Hindlimb muscle (tissue), 1 donor: ENCODE measurements around the gene SEMA3D. TPM values are rescaled to one million over a fixed set of nuclear protein-coding genes. Genes with fewer than 3 reads are reported as not detected.

Experiments used
- DNase-seq: peaks from one replicate; pipeline ENCODE4 v3.0.0-alpha.2; 2013
- polyA plus RNA-seq: library from polyadenylated mRNA; unstranded; fragments of 120-200 nt; gene quantifications from one replicate; pipeline ENCODE4 v1.2.1, GENCODE V29; 2013; ENCODE audit not compliant: insufficient read length

Gene SEMA3D
- polyA plus RNA-seq, 1 donor = 12.3 TPM

DNA sequence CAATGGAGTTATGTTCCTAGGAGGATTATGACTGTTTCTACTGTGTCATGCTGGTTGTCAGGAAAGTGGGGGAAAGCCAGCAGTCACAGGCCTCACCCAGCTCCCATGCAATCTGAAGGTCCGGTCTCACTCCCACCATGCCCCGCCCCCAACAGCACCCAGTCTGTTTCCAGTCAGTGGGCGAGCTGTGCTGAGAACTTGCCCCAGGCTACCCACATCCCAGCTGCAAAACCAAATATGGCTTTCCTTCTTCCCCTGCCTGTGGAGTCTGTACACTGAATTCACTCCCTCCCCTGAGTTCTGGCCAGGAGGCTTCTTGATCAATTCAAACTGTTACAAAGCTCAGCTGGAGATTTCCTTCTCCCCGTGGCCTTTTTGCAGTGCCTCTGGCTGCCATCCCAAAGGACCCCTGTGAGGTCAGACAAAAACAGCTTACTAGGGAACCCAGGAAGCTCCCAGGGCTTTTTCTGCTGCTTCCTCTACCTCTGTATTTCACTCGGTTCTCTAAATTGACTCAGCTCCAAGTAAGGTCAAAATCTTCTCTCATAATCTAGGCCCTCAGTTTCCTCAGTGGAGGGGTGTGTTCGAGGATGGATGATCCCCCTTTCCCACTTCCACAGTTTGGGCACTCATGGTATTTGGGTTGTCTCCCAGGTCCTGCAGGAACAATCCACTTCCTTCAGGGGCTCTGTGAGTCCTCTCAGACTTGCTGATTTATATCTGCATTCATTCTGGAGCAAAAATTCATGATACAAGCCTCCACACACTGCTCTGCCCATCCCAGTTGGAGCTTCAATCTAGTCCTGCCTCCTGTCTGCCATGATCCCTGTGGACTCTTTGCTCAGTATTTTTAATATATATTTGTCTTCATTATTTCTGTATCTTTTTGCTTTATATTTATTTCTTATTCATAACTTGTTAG lies 205.5 kb downstream of the SEMA3D start:
- DNase-seq = no peak

DNA sequence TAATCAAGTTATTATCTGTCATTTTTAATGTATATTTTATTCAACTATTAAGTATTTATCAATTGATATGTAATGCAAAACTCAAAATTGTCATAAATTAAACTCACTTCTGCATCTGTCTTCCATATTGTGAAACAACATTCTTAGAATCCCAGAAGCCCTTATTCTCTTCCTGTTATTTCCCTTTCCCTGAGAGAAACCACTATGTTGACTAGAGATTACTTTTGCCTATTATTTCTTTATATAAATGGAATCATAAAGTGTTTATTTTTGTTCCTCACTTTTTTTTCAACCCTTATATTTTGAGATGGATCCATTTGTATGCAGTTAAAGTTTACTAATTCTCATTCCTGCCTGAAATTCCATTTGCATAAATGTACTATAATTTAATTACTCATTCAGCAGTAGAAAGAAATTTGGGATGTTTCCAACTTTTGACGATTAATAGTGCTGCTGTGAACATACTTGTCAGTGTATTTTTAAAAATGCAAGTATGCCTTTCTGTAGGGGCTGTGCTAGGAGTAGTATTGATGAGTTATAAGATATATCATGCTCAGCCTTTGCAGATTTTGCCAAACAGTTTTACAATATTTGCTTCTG lies 211.2 kb downstream of the SEMA3D start:
- DNase-seq = no peak

DNA sequence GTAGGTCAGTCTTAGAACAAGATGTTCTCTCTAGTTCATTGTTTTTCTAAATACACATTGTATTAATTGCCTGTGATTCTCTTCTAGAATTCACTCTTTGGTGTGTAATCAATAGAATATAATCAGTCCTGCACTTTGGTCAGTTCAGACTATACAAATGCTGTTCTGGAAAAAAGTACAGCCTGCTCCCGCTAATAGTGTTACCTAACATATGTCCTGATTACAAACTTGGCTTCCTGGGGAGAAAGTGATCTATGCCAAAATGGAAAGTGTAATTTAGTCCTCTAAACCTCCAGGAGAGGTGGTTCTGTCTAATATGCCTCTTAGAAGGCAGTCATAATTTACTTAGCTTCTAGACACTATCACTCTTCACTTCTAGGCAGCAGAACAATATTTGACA lies 215.5 kb downstream of the SEMA3D start:
- DNase-seq = no peak

DNA sequence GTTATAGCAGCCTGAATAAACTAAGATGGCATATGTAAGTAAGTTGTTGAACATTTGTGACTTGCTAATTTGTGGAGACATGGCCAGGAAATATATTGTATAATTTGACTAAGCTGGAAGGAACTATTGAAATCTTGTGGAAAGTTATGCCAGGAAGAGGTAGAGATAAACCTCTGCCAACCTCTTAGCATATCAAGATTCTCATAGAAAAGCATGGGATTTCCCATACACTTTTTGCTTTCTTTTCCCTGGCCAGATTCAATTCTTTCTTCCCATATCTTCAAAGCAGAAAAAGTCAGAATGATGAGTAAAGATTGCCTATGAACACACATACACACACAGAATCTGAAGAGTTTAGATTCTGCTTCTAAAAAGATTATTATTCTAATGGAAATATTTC lies 216.2 kb downstream of the SEMA3D start:
- DNase-seq = no peak

DNA sequence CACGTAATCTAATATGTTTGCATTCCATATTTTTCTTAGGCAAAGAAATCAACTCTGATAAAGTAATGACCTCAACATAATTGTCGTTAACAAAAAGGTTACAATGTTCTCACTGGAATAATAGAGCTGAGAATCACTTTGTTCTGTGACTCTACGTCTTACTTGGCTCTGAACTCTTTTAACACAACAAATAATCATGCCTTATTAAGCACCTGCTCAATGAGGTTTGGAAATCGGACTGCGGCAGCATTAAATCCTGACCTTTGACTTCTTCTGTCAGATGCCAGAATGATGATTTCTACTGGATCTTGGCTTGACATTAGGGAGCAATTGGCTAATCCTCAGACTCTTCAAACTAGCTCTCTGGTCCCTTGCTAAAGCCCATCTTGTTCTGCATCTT lies 233.6 kb downstream of the SEMA3D start:
- no peak for DNase-seq

DNA sequence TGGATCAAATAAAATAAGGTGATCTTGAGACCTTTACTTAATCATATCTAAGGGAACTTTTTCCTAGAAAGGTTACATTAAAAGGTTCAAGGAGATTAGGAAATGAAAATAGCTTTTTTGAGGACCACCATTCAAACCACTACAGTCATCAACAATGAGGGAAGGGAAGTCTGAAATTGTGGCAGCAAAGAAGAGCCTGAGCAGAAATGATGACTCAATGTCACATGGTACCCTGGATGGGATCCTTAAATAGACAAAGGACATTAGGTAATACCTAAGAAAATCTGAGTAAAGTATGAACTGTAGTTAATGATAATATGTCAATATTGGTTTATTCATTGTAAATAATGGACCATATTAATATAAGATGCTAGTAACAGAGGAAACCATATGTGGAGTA lies 236.0 kb downstream of the SEMA3D start:
- no peak for DNase-seq

DNA sequence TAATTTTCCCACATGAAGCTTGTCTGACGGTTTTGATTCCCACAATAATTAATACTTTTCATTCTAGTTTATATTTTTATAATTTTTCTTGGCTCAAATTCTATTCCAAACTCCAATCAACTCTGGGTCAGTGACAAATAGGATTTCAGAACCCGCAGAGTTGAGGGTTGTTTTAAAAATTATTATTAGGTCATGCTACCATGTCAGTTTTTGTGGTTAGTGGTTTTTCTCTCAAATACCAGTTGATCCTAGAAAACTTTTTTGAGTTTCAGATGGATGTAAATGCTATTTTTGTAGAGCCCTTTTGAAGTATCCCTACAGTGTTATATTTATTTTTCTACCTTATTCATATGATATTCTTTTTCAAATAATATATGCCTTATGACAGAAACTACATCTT lies 237.4 kb downstream of the SEMA3D start:
- no peak for DNase-seq

DNA sequence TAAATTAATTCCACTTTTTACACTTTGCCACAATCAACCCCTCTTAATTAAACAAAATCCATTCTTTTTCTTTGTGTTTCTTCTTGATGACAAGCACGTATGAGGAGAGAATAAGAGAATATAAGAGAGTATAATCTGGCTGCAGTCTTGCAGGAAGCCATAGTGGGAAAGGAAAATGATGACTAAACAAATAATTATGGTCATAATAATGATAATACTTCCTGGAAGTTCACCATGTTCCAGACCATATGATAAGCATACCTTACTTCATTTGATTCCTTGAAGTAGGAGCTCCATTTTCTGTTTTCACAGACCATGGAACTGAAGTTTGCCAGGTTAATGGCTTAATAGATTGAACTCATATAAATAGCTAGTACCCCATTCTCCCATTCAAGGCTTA lies 237.8 kb downstream of the SEMA3D start:
- no peak for DNase-seq

DNA sequence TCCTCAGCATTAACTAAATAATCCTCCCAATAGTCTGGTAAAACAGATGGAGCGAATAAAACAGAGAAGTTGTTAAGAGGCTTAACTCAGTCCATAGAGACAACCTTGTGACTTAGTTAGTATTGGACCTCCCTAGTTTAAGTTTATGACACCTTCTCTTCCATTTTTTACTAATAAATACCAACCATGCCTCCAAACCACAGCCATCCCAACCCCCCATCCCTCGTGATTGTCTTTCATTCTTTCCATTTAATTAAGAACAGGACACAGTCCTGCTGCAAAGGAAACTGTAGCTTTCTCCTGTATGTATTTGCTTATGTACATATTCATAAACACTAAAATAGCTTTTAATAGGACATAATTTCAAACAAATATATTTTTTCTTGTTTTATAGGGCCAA lies 238.2 kb downstream of the SEMA3D start:
- DNase-seq = no peak

DNA sequence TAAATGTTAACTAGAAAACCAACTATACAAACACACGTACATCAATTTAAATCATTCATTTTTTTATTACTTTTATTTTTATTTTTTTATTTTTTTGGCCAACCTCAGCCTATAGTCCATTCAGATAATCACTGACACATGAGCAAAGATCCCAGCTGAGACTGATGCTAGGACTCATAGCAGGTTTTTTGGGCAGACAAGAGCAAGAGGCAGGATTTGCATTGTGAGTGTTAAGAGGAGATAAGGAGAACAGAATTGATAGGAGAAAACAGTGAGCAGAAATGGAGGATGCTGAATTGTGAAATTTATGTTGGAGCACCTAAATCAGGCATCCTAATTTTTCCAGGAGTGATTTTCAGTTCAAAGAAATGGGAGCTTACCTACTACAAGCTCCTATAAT lies 240.3 kb downstream of the SEMA3D start:
- no peak for DNase-seq
